AG20443 (cell line): Measurements from ENCODE around the gene HMCN1.

Experiments
- DNase-seq: peaks from one replicate; pipeline ENCODE4 v3.0.0; 2012; ENCODE audit warnings: low spot score, mixed read lengths

Gene HMCN1

GRCh38 chr1:186091222-186091720 lies 357.1 kb downstream of the HMCN1 start:
- DNase-seq, result no peak

GRCh38 chr1:186093437-186093836 lies 359.2 kb downstream of the HMCN1 start:
- no peak for DNase-seq

- peak; percentile 25 for DNase-seq
Observed at GRCh38 chr1:186094172-186094571, 360.0 kb downstream of the HMCN1 start.

GRCh38 chr1:186099336-186100104 lies 365.3 kb downstream of the HMCN1 start:
- DNase-seq, result no peak

- no peak for DNase-seq
Observed at GRCh38 chr1:186102107-186102506, 367.9 kb downstream of the HMCN1 start.

- DNase-seq, result peak; percentile 64
Observed at GRCh38 chr1:186102547-186103148, 368.5 kb downstream of the HMCN1 start.

- no peak for DNase-seq
Observed at GRCh38 chr1:186104459-186104858, 370.3 kb downstream of the HMCN1 start.

GRCh38 chr1:186112280-186112679 lies 378.1 kb downstream of the HMCN1 start:
- no peak for DNase-seq

- no peak for DNase-seq
Observed at GRCh38 chr1:186113461-186113860, 379.3 kb downstream of the HMCN1 start.

- no peak for DNase-seq
Observed at GRCh38 chr1:186118724-186119123, 384.5 kb downstream of the HMCN1 start.

- DNase-seq, result no peak
Observed at GRCh38 chr1:186122837-186123236, 388.6 kb downstream of the HMCN1 start.

GRCh38 chr1:186125035-186125434 lies 390.8 kb downstream of the HMCN1 start:
- no peak for DNase-seq

- DNase-seq, result no peak
Observed at GRCh38 chr1:186125511-186125910, 391.3 kb downstream of the HMCN1 start.

- no peak for DNase-seq
Observed at GRCh38 chr1:186129758-186130157, 395.6 kb downstream of the HMCN1 start.

GRCh38 chr1:186139115-186139514 lies 404.9 kb downstream of the HMCN1 start:
- no peak for DNase-seq

GRCh38 chr1:186139701-186140100 lies 405.5 kb downstream of the HMCN1 start:
- peak; percentile 76 for DNase-seq

GRCh38 chr1:186142159-186142558 lies 408.0 kb downstream of the HMCN1 start:
- DNase-seq, result no peak

- DNase-seq, result no peak
Observed at GRCh38 chr1:186142916-186143315, 408.7 kb downstream of the HMCN1 start.

- no peak for DNase-seq
Observed at GRCh38 chr1:186143481-186143880, 409.3 kb downstream of the HMCN1 start.

GRCh38 chr1:186144505-186144904 lies 410.3 kb downstream of the HMCN1 start:
- DNase-seq, result no peak

GRCh38 chr1:186146974-186147373 lies 412.8 kb downstream of the HMCN1 start:
- DNase-seq, result no peak

- no peak for DNase-seq
Observed at GRCh38 chr1:186149591-186149990, 415.4 kb downstream of the HMCN1 start.

GRCh38 chr1:186152227-186152619 lies 418.0 kb downstream of the HMCN1 start:
- DNase-seq, result no peak
